ENCODE results near the gene ESM1. TPM values are rescaled to one million over a fixed set of nuclear protein-coding genes. Genes with fewer than 3 reads are reported as not detected.

Gene ESM1
- total RNA-seq: not detected

GRCh38 chr5:54985301-54986268 is at the start of gene ESM1:
ESM1 (minus strand) TSS chr5:54985593; CDS start chr5:54985517, 76 bp downstream.
- TF ChIP-seq CTCF (IDR thresholded peaks at IDR 0.05; ENCODE audit: low read depth): no peak

- TF ChIP-seq CTCF (IDR thresholded peaks at IDR 0.05; ENCODE audit: low read depth): no peak
Measured at GRCh38 chr5:55033568-55033967, 48.2 kb upstream of the ESM1 start.

GRCh38 chr5:55031492-55031891 is 46.1 kb upstream of the ESM1 start:
- no peak for TF ChIP-seq CTCF (IDR thresholded peaks at IDR 0.05; ENCODE audit: low read depth)

- no peak for TF ChIP-seq CTCF (IDR thresholded peaks at IDR 0.05; ENCODE audit: low read depth)
Measured at GRCh38 chr5:55030676-55031369, 45.4 kb upstream of the ESM1 start.

- TF ChIP-seq CTCF (IDR thresholded peaks at IDR 0.05; ENCODE audit: low read depth): no peak
Measured at GRCh38 chr5:55030220-55030619, 44.8 kb upstream of the ESM1 start.

- no peak for TF ChIP-seq CTCF (IDR thresholded peaks at IDR 0.05; ENCODE audit: low read depth)
Measured at GRCh38 chr5:55027595-55027994, 42.2 kb upstream of the ESM1 start.

- no peak for TF ChIP-seq CTCF (IDR thresholded peaks at IDR 0.05; ENCODE audit: low read depth)
Measured at GRCh38 chr5:55022450-55022849, 37.1 kb upstream of the ESM1 start.

Measured in subcutaneous adipose tissue (tissue), 4 donors.